H1 (cell line): ENCODE measurements around the gene GPATCH2L. TPM values are rescaled to one million over a fixed set of nuclear protein-coding genes. Genes with fewer than 3 reads are reported as not detected.

ENCODE experiments used
- CTCF ChIA-PET: fragments of 300-600 bp; sonication (Branson Sonifier 250); formaldehyde crosslinking; loops from one replicate; lab custom pipeline; 2021; ENCODE audit not compliant: partially characterized antibody; lab: Charles Lee
- POLR2A ChIA-PET: fragments of 300-600 bp; sonication (Branson Sonifier 250); formaldehyde crosslinking; loops from one replicate; lab custom pipeline; 2021; ENCODE audit warnings: inconsistent platforms; ENCODE audit not compliant: partially characterized antibody; lab: Charles Lee
- DNase-seq, 2 experiments: peaks; one replicate each; pipeline versions ENCODE4 v3.0.0 to v3.0.0-alpha.2; 2010 to 2022; ENCODE audit warnings: low spot score in 2 of 2, low read depth in 1 of 2, mixed read lengths in 1 of 2
- FAIRE-seq: peaks from 2 replicates; lab custom pipeline; 2011; peaks lifted over from hg19 to GRCh38; lab: Jason Lieb, UNC
- H2AFZ ChIP-seq: 2 replicates; pipeline ENCODE4 v1.8.1; 2012; ENCODE audit warnings: low read length, inconsistent platforms
- H2AK5ac ChIP-seq: 2 replicates; pipeline ENCODE4 v1.6.1; 2013; ENCODE audit warnings: low read depth, low read length
- H2BK120ac ChIP-seq: replicated peaks from 2 replicates; pipeline ENCODE3; 2013; ENCODE audit warnings: low read depth, low read length, inconsistent platforms
- H2BK12ac ChIP-seq: 2 replicates; pipeline ENCODE4 v1.6.1; 2013; ENCODE audit warnings: low read depth, low read length
- H2BK15ac ChIP-seq: 2 replicates; pipeline ENCODE4 v1.6.1; 2013; ENCODE audit warnings: low read length
- H2BK20ac ChIP-seq: 2 replicates; pipeline ENCODE4 v1.6.1; 2013; ENCODE audit warnings: low read length
- H2BK5ac ChIP-seq: 2 replicates; pipeline ENCODE4 v1.6.1; 2013; ENCODE audit warnings: low read depth, low read length
- H3K14ac ChIP-seq: 2 replicates; pipeline ENCODE4 v1.6.1; 2013; ENCODE audit warnings: inconsistent platforms; ENCODE audit not compliant: insufficient read length
- H3K18ac ChIP-seq: 2 replicates; pipeline ENCODE4 v1.6.1; 2013; ENCODE audit warnings: low read length; ENCODE audit errors: extremely low read depth
- H3K23ac ChIP-seq: 2 replicates; pipeline ENCODE4 v1.6.1; 2013; ENCODE audit warnings: inconsistent platforms; ENCODE audit not compliant: insufficient read length
- H3K23me2 ChIP-seq: 2 replicates; pipeline ENCODE4 v1.6.1; 2013; ENCODE audit warnings: low read depth, low read length
- H3K27ac ChIP-seq: 2 replicates; pipeline ENCODE4 v1.6.1; 2011; ENCODE audit warnings: low read depth, low read length, inconsistent platforms
- H3K27me3 ChIP-seq, 4 experiments: replicated peaks in 1 of 4; 1 replicate in 1 of 4; 2 replicates in 3 of 4; pipeline versions ENCODE4 v1.6.1 to v1.8.1; 2011 to 2013; ENCODE audit warnings: low read length in 3 of 4, mild to moderate bottlenecking in 3 of 4, inconsistent platforms in 2 of 4, mixed read lengths in 2 of 4, moderate library complexity in 1 of 4; ENCODE audit not compliant: control insufficient read depth in 3 of 4, insufficient read depth in 3 of 4; ENCODE audit errors: extremely low read depth in 1 of 4
- H3K36me3 ChIP-seq, 4 experiments: 2 replicates each; pipeline versions ENCODE4 v1.6.1 to v1.8.1; 2011 to 2013; ENCODE audit warnings: mild to moderate bottlenecking in 4 of 4, low read length in 3 of 4, moderate library complexity in 2 of 4, control low read depth in 1 of 4, inconsistent platforms in 1 of 4; ENCODE audit not compliant: insufficient read depth in 4 of 4, control insufficient read depth in 2 of 4
- H3K4ac ChIP-seq: replicated peaks from 2 replicates; pipeline ENCODE3; 2013; ENCODE audit warnings: low read length, low read depth, mixed read lengths, inconsistent platforms; ENCODE audit not compliant: insufficient read length
- H3K4me1 ChIP-seq, 4 experiments: replicated peaks in 1 of 4; 1 replicate in 1 of 4; 2 replicates in 3 of 4; pipeline versions ENCODE4 v1.6.1 to v1.8.1; 2011 to 2013; ENCODE audit warnings: low read length in 3 of 4, inconsistent platforms in 2 of 4, mixed read lengths in 1 of 4; ENCODE audit not compliant: insufficient read depth in 4 of 4, control insufficient read depth in 3 of 4
- H3K4me2 ChIP-seq, 2 experiments: 2 replicates each; pipeline versions ENCODE4 v1.6.1 to v1.8.1; 2011 to 2013; ENCODE audit warnings: low read depth in 2 of 2, low read length in 2 of 2, control low read depth in 1 of 2, inconsistent platforms in 1 of 2, mild to moderate bottlenecking in 1 of 2; ENCODE audit not compliant: insufficient read depth in 1 of 2
- H3K4me3 ChIP-seq, 4 experiments: fragments of 200-600, 300-600 bp in 1 of 4; sonication (generic), shearing (Covaris generic), sonication (Bioruptor Twin) in 1 of 4; 2 replicates each; pipeline versions ENCODE4 v1.5.1 to v1.8.1; 2011 to 2016; ENCODE audit warnings: low read length in 4 of 4, low read depth in 3 of 4, control low read depth in 2 of 4, inconsistent platforms in 2 of 4, mild to moderate bottlenecking in 2 of 4, mixed read lengths in 1 of 4, moderate library complexity in 1 of 4; ENCODE audit not compliant: insufficient read depth in 2 of 4; ENCODE audit errors: extremely low read depth in 1 of 4
- H3K56ac ChIP-seq: replicated peaks from 2 replicates; pipeline ENCODE3; 2013; ENCODE audit warnings: low read depth, mild to moderate bottlenecking, mixed read lengths, low read length, inconsistent platforms; ENCODE audit not compliant: insufficient read length
- H3K79me1 ChIP-seq: 2 replicates; pipeline ENCODE4 v1.6.1; 2013; ENCODE audit warnings: low read depth, low read length, control low read depth
- H3K79me2 ChIP-seq, 2 experiments: 2 replicates each; pipeline versions ENCODE4 v1.6.1 to v1.8.1; 2012 to 2013; ENCODE audit warnings: low read length in 2 of 2, mild to moderate bottlenecking in 2 of 2, inconsistent platforms in 1 of 2; ENCODE audit not compliant: insufficient read depth in 2 of 2, control insufficient read depth in 1 of 2
- H3K9ac ChIP-seq, 4 experiments: replicated peaks in 1 of 4; 1 replicate in 1 of 4; 2 replicates in 3 of 4; pipeline versions ENCODE4 v1.6.1 to v1.8.1; 2011 to 2013; ENCODE audit warnings: low read depth in 3 of 4, low read length in 3 of 4, control low read depth in 2 of 4, mild to moderate bottlenecking in 2 of 4, moderate library complexity in 2 of 4, inconsistent platforms in 1 of 4; ENCODE audit errors: extremely low read depth in 1 of 4
- H3K9me3 ChIP-seq, 2 experiments: 2 replicates each; pipeline versions ENCODE4 v1.6.1 to v1.8.1; 2012 to 2013; ENCODE audit warnings: mild to moderate bottlenecking in 2 of 2, moderate library complexity in 2 of 2, control low read depth in 1 of 2, inconsistent platforms in 1 of 2, low read depth in 1 of 2, low read length in 1 of 2, mixed read lengths in 1 of 2; ENCODE audit not compliant: insufficient read depth in 2 of 2
- H4K20me1 ChIP-seq, 2 experiments: replicated peaks in 1 of 2; 2 replicates each; pipeline versions ENCODE3 to v1.8.1; 2011 to 2013; ENCODE audit warnings: inconsistent platforms in 2 of 2, low read length in 2 of 2, mild to moderate bottlenecking in 1 of 2; ENCODE audit not compliant: insufficient read depth in 2 of 2, control insufficient read depth in 1 of 2
- H4K5ac ChIP-seq: 2 replicates; pipeline ENCODE4 v1.6.1; 2013; ENCODE audit warnings: low read length, low read depth, mixed read lengths, inconsistent platforms; ENCODE audit not compliant: insufficient read length
- H4K8ac ChIP-seq: 2 replicates; pipeline ENCODE4 v1.8.0; 2013; ENCODE audit warnings: mild to moderate bottlenecking, moderate library complexity, low read length, inconsistent platforms; ENCODE audit not compliant: insufficient read depth; ENCODE audit errors: extremely low read depth
- H4K91ac ChIP-seq: replicated peaks from 2 replicates; pipeline ENCODE3; 2013; ENCODE audit warnings: low read length, mixed read lengths, inconsistent platforms; ENCODE audit not compliant: insufficient read length
- BRCA1 ChIP-seq: IDR thresholded peaks from 2 replicates; pipeline ENCODE4 v1.6.1; 2012; ENCODE audit warnings: low read depth, low read length, improper control_type of control experiment
- CEBPB ChIP-seq: IDR thresholded peaks from 2 replicates; pipeline ENCODE4 v1.6.1; 2012; ENCODE audit warnings: low read depth, low read length
- POLR2AphosphoS5 ChIP-seq: IDR thresholded peaks from 2 replicates; pipeline ENCODE4 v1.6.1; 2011; ENCODE audit warnings: low read depth, low read length
- SUZ12 ChIP-seq: fragments of 200-600 bp; sonication (generic); IDR thresholded peaks from 2 replicates; pipeline ENCODE4 v1.6.1; 2012; ENCODE audit warnings: mild to moderate bottlenecking, inconsistent platforms, low read length, moderate library complexity, mixed read lengths
- WGBS, 2 experiments: shearing (Covaris generic) in 1 of 2; methylation state at CpG; one replicate each; pipeline versions ENCODE4 v1.1.6 to v1.1.7; 2013 to 2015; ENCODE audit warnings: low lambda C conversion rate in 2 of 2, mixed read lengths in 2 of 2, inconsistent platforms in 1 of 2, low coverage in 1 of 2, missing lambda C conversion rate in 1 of 2; ENCODE audit not compliant: insufficient replicate concordance in 2 of 2, insufficient coverage in 1 of 2, insufficient read length in 1 of 2; ENCODE audit errors: extremely low coverage in 1 of 2, missing lambda C conversion rate in 1 of 2; 5-methylcytosine and 5-hydroxymethylcytosine counted together
- polyA plus RNA-seq, 7 experiments: library from polyadenylated mRNA; depleted of rRNA in 3 of 7; stranded (reverse) in 5 of 7; unstranded in 2 of 7; fragments of >200 nt in 5 of 7; fragments of 200-250 nt in 2 of 7; gene quantifications; 1 replicate in 5 of 7; 2 replicates in 1 of 7; 4 replicates in 1 of 7; pipeline versions ENCODE4 v1.2.1 to v1.2.3, GENCODE V29; 2011 to 2013; ENCODE audit warnings: missing spikeins in 2 of 7, mixed read lengths in 2 of 7
- total RNA-seq: library from RNA; stranded (reverse); fragmentation: NEBNext Ultra II Directional; extraction: Animal tissue kit (Norgen Biotek cat#: 25700); gene quantifications from 2 replicates; pipeline ENCODE4 v1.2.1, GENCODE V29; 2021
- TF ChIP-seq, protein P1 (sequence below): IDR thresholded peaks from 2 replicates; pipeline ENCODE4 v1.6.1; 2012; ENCODE audit warnings: inconsistent platforms

The GPATCH2L gene
- total and polyA plus RNA-seq, 2 of the 8 experiments (the other 6 are each of a cell fraction or from before 2014, with no cell fraction given), result 26.0 to 54.9 TPM

DNA sequence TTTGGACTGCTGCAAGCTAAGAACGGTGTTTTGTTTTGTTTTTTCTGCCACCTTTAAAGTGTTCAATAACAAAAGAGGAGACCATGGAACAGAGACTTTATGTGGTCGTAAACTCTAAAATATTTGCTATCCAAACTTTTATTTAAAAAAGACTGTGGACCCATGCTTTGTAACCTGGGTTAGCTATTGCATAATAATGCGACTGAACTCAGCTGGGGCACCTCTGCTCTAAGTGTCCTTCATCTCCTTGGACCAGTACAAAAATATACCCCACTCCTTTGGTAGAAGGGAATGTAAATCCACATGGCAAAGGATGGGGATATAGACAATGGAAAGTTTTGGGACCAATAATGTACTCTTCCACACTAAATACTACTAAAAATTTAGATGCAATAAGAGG, 65.5 kb downstream of the GPATCH2L start:
- DNase-seq (no peak), FAIRE-seq (no peak)
- no peak for TF ChIP-seq BRCA1
- no peak for TF ChIP-seq POLR2AphosphoS5
- TF ChIP-seq, protein P1, sequence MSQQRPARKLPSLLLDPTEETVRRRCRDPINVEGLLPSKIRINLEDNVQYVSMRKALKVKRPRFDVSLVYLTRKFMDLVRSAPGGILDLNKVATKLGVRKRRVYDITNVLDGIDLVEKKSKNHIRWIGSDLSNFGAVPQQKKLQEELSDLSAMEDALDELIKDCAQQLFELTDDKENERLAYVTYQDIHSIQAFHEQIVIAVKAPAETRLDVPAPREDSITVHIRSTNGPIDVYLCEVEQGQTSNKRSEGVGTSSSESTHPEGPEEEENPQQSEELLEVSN, result no peak
- no peak for TF ChIP-seq SUZ12
- peak; percentile 50; the same call in 1 of the 2 replicates for TF ChIP-seq CEBPB
- no peak overlapping the region for H3K4me2 ChIP-seq
- no peaks in the 10 kb centered on the region for H3K23me2 ChIP-seq
- H2BK12ac ChIP-seq, result no peak overlapping the region
- no peak overlapping the region for H2BK20ac ChIP-seq
- H3K4me1 ChIP-seq, result no peaks in the 10 kb centered on the region
- no peaks in the 10 kb centered on the region for H4K20me1 ChIP-seq
- no peak overlapping the region for H3K14ac ChIP-seq
- no peak overlapping the region for H2BK15ac ChIP-seq
- no peak overlapping the region for H4K8ac ChIP-seq
- no peak overlapping the region for H3K56ac ChIP-seq
- H3K79me2 ChIP-seq, result no peaks in the 10 kb centered on the region
- no peak overlapping the region for H4K5ac ChIP-seq
- peaks cover 4 to 8% of the 10 kb centered on the region in 2 experiments; a peak in 2 of 4 replicates for H3K9me3 ChIP-seq
- H3K27ac ChIP-seq, result no peak overlapping the region
- no peak overlapping the region for H3K9ac ChIP-seq
- no peak overlapping the region for H4K91ac ChIP-seq
- H2BK5ac ChIP-seq, result no peak overlapping the region
- no peak overlapping the region for H3K18ac ChIP-seq
- ChIA-PET CTCF (interaction anchor here (0.9 to 2.0 kb wide), 5 partner anchors 40 to 335 kb away, joined by 3 to 7 read pairs (median 3); no protein-coding TSS in a partner anchor), POLR2A (interaction anchor here (1.2 kb wide), 1 partner anchor 16 kb away, joined by 3 read pairs; no protein-coding TSS in a partner anchor)
- no peaks in the 10 kb centered on the region; a peak in 1 of 7 replicates for H3K27me3 ChIP-seq
- no peaks in the 10 kb centered on the region for H3K36me3 ChIP-seq
- H2AFZ ChIP-seq, result no peak overlapping the region
- H3K4me3 ChIP-seq, result no peak overlapping the region
- no peak overlapping the region for H3K4ac ChIP-seq
- H3K79me1 ChIP-seq, result no peaks in the 10 kb centered on the region
- no peak overlapping the region for H3K23ac ChIP-seq
- no peak overlapping the region for H2AK5ac ChIP-seq
- WGBS, 2 experiments, result 84% methylated on average over 3 of the region's 3 CpGs; no CpG with 5 or more reads in 1 of the 2 experiments
- no peak overlapping the region for H2BK120ac ChIP-seq
